HepG2 (cell line): ENCODE results near the gene RTP2. TPM values are rescaled to one million over a fixed set of nuclear protein-coding genes. Genes with fewer than 3 reads are reported as not detected.

Experiments used
- ATAC-seq: fragments of 200-7000 bp; cut with Tn5 transposase; 3 replicates; pipeline ENCODE4 v1.9.1; 2020; ENCODE audit warnings: mild to moderate bottlenecking, moderate library complexity
- BruUV-seq: library from RNA; stranded (reverse); fragments of 400-500 nt; replicated peaks from 2 replicates; lab custom pipeline; 2021; lab: Mats Ljungman, UMichigan
- CTCF ChIA-PET: fragments of 300-600 bp; formaldehyde crosslinking; extraction: SDS; loops from one replicate; lab custom pipeline; 2021; ENCODE audit warnings: low total read pairs, inconsistent platforms, low intra/inter-chr PET ratio; lab: Yijun Ruan, JAX
- POLR2A ChIA-PET: fragments of 350-600 bp; sonication (Branson Sonifier 250); formaldehyde crosslinking; loops from one replicate; lab custom pipeline; 2020; ENCODE audit warnings: antibody characterized with exemption, inconsistent platforms; lab: Yijun Ruan, JAX
- DNase-seq: peaks from one replicate; pipeline ENCODE4 v3.0.0-alpha.2; 2015; ENCODE audit warnings: low spot score
- FAIRE-seq: peaks from 3 replicates; lab custom pipeline; 2011; peaks lifted over from hg19 to GRCh38; lab: Jason Lieb, UNC
- H2AFZ ChIP-seq: one replicate; pipeline ENCODE4 v1.6.1; 2011; ENCODE audit warnings: low read length, inconsistent platforms
- H3K27ac ChIP-seq: fragments of 300-600 bp; 3 replicates; pipeline ENCODE4 v1.8.0; 2011; ENCODE audit warnings: mixed run types, mild to moderate bottlenecking, mixed read lengths, low read length, inconsistent platforms; ENCODE audit not compliant: insufficient read depth; ENCODE audit errors: extremely low read length
- H3K27me3 ChIP-seq, 2 experiments: fragments of 200-600 bp in 1 of 2; 2 replicates in 1 of 2; 3 replicates in 1 of 2; pipeline versions ENCODE4 v1.6.0 to v1.8.0; 2011; ENCODE audit warnings: low read length in 2 of 2, mild to moderate bottlenecking in 2 of 2, moderate library complexity in 2 of 2, inconsistent platforms in 1 of 2; ENCODE audit not compliant: insufficient read depth in 2 of 2, control insufficient read depth in 1 of 2
- H3K36me3 ChIP-seq, 2 experiments: fragments of 200-600 bp in 1 of 2; replicated peaks in 1 of 2; 2 replicates in 1 of 2; 3 replicates in 1 of 2; pipeline versions ENCODE4 v1.5.1 to v1.8.0; 2011; ENCODE audit warnings: low read length in 2 of 2, inconsistent platforms in 1 of 2; ENCODE audit not compliant: insufficient read depth in 2 of 2, control insufficient read depth in 1 of 2
- H3K4me1 ChIP-seq: 2 replicates; pipeline ENCODE4 v1.5.1; 2012; ENCODE audit warnings: low read length, inconsistent platforms; ENCODE audit not compliant: insufficient read depth
- H3K4me2 ChIP-seq: 2 replicates; pipeline ENCODE4 v1.6.0; 2011; ENCODE audit warnings: low read depth, low read length, inconsistent platforms
- H3K4me3 ChIP-seq, 3 experiments: fragments of 200-600 bp in 1 of 3; sonication (generic), shearing (Covaris generic) in 1 of 3; replicated peaks in 1 of 3; 2 replicates each; pipeline ENCODE4 v1.5.1; 2011 to 2016; ENCODE audit warnings: low read length in 3 of 3, inconsistent platforms in 2 of 3, low read depth in 2 of 3, mild to moderate bottlenecking in 2 of 3, control low read depth in 1 of 3, mixed read lengths in 1 of 3; ENCODE audit not compliant: insufficient read depth in 1 of 3
- H3K79me2 ChIP-seq: one replicate; pipeline ENCODE4 v1.6.1; 2011; ENCODE audit warnings: low read length, inconsistent platforms; ENCODE audit not compliant: insufficient read depth
- H3K9ac ChIP-seq: 2 replicates; pipeline ENCODE4 v1.6.0; 2011; ENCODE audit warnings: mild to moderate bottlenecking, low read depth, low read length, inconsistent platforms; ENCODE audit not compliant: insufficient read depth
- H3K9me3 ChIP-seq: 2 replicates; pipeline ENCODE4 v1.5.1; 2012; ENCODE audit warnings: mild to moderate bottlenecking, low read length
- H4K20me1 ChIP-seq: 2 replicates; pipeline ENCODE4 v1.6.0; 2011; ENCODE audit warnings: inconsistent platforms, mild to moderate bottlenecking, low read length, moderate library complexity; ENCODE audit not compliant: insufficient read depth
- DPF2 ChIP-seq: sonication (generic); formaldehyde crosslinking; IDR thresholded peaks from 2 replicates; pipeline ENCODE4 v1.4.0; 2020; ENCODE audit warnings: mild to moderate bottlenecking, low read depth, missing genetic modification reagents, borderline replicate concordance
- KLF11 ChIP-seq: IDR thresholded peaks from 2 replicates; pipeline ENCODE4 v1.6.1; 2016; ENCODE audit warnings: missing compliant biosample characterization
- MTF1 ChIP-seq: sonication (generic); formaldehyde crosslinking; IDR thresholded peaks from 2 replicates; pipeline ENCODE4 v1.5.0; 2020; ENCODE audit warnings: missing genetic modification reagents
- NR2F2 ChIP-seq: IDR thresholded peaks from 2 replicates; pipeline ENCODE4 v1.6.1; 2012; ENCODE audit warnings: low read depth, inconsistent platforms, borderline replicate concordance
- PRPF4 ChIP-seq: fragments of 200-400 bp; formaldehyde crosslinking; IDR thresholded peaks from 2 replicates; pipeline ENCODE4 v1.6.1; 2016; ENCODE audit warnings: low read length, low read depth; ENCODE audit not compliant: poor library complexity, severe bottlenecking
- RXRA ChIP-seq: sonication (generic); formaldehyde crosslinking; IDR thresholded peaks from 2 replicates; pipeline ENCODE4 v1.5.1; 2020; ENCODE audit warnings: missing genetic modification reagents
- ZFP82 ChIP-seq: sonication (generic); formaldehyde crosslinking; IDR thresholded peaks from 2 replicates; pipeline ENCODE4 v1.5.1; 2020; ENCODE audit warnings: mild to moderate bottlenecking, missing genetic modification reagents, borderline replicate concordance
- ZNF180 ChIP-seq: sonication (generic); formaldehyde crosslinking; IDR thresholded peaks from 2 replicates; pipeline ENCODE4 v1.4.0; 2020; ENCODE audit warnings: low read depth, missing genetic modification reagents, borderline replicate concordance
- ZNF598 ChIP-seq: sonication (generic); formaldehyde crosslinking; IDR thresholded peaks from 2 replicates; pipeline ENCODE4 v1.5.1; 2020; ENCODE audit warnings: mild to moderate bottlenecking, missing genetic modification reagents, borderline replicate concordance
- ZNF615 ChIP-seq: sonication (generic); formaldehyde crosslinking; IDR thresholded peaks from 2 replicates; pipeline ENCODE4 v1.5.0; 2020; ENCODE audit warnings: mild to moderate bottlenecking, missing genetic modification reagents, borderline replicate concordance
- WGBS: methylation state at CpG from one replicate; pipeline ENCODE4 v1.1.6; 2017; ENCODE audit warnings: low lambda C conversion rate; 5-methylcytosine and 5-hydroxymethylcytosine counted together
- in situ Hi-C: cut with HindIII; loops from 2 replicates; pipeline ENCODE4 v1.10.0; 2017; ENCODE audit warnings: low pct_unique_long_range_greater_than_20kb; ENCODE audit not compliant: extremely low pct_ligation_motif_present
- intact Hi-C: fragments of 100-400 bp; cut with micrococcal nuclease; formaldehyde crosslinking; loops from one replicate; pipeline ENCODE4 v1.10.0; 2022; ENCODE audit not compliant: unreplicated experiment
- polyA plus RNA-seq, 8 experiments: library from polyadenylated mRNA; depleted of rRNA in 3 of 8; stranded (reverse) in 7 of 8; unstranded in 1 of 8; fragments of >200 nt; fragmentation: Illumina TruSeq in 4 of 8; extraction: Trizol in 4 of 8; gene quantifications; 2 replicates each; pipeline versions ENCODE4 v1.2.1 to v1.2.3, GENCODE V29; 2011 to 2016; ENCODE audit warnings: low read depth in 4 of 8, missing spikeins in 1 of 8, mixed read lengths in 1 of 8; ENCODE audit not compliant: insufficient read depth in 1 of 8
- total RNA-seq, 5 experiments: library from RNA; depleted of rRNA; stranded (reverse); fragments of >200 nt; fragmentation: Illumina TruSeq; extraction: Trizol; gene quantifications; 2 replicates each; pipeline ENCODE4 v1.2.3, GENCODE V29; 2016; ENCODE audit warnings: low read depth in 1 of 5
- TF ChIP-seq, protein P1 (sequence below): sonication (generic); formaldehyde crosslinking; IDR thresholded peaks from 2 replicates; pipeline ENCODE4 v1.4.0; 2020; ENCODE audit warnings: missing genetic modification reagents
- TF ChIP-seq, protein P2 (sequence below): IDR thresholded peaks from 2 replicates; pipeline ENCODE4 v1.6.1; 2018; ENCODE audit warnings: missing genetic modification reagents, mild to moderate bottlenecking, missing compliant biosample characterization
- TF ChIP-seq, protein P3 (sequence below): sonication (generic); formaldehyde crosslinking; IDR thresholded peaks from 2 replicates; pipeline ENCODE4 v1.4.0; 2020; ENCODE audit warnings: missing genetic modification reagents
- TF ChIP-seq, protein P4 (sequence below): IDR thresholded peaks from 2 replicates; pipeline ENCODE4 v1.6.1; 2016; ENCODE audit warnings: low read depth, control low read depth

The RTP2 gene
- total and polyA plus RNA-seq, 2 of the 13 experiments (the other 11 are each of a cell fraction or from before 2014, with no cell fraction given) = not detected

DNA sequence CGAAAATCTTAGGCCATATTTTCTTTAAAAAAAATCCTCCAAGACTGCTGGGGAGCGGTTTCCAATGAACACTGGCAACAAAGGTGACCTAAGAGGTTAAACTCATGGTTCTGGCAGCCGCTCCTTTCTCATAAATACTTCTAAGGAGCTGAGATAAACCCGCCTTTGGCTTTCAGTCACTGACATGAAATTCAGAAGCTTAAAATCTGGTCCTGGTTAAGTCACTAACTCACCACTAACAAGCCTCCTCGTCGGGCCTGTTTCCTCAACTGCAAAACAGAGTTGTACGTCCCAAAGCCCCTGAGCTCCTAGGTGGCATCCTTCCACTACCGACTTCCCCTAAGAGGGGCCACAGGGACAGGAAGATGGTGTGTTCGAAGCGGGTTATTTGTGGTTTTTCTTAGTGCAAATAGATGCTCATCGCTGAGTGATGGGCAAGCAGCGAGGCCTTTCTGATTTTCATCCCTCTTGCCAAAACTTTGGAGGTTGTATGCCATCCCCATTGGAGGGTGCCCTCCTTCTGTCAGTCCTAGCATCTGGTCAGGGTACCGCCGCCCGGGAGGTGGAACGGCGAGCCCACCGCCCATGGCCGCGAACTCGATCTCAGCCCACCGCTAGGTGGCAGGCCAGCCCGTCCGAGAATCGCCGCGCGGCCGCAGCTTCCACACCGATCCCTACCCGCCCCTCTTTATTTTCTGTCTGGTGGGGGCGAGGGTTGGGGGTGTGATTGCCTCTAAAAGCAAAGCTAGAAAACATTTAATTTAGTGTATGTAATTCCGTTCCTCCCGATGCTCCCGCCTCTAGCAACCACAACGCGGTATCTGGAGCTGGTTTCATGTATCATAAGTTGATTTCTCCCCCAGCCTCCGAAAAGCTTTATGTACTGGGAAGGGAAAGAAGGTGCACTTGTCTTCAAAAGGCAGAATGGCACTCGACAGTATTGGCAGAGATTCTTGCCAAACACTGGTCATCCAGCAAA is 38.4 kb upstream of the RTP2 start:
- ChIA-PET POLR2A (interaction anchor here (1.0 to 5.7 kb wide), 13 partner anchors 10 to 1214 kb away, joined by 3 to 31 read pairs (median 6); partner anchors contain the start of gene LPP), CTCF (interaction anchor here (0.6 to 3.5 kb wide), 5 partner anchors 272 to 1216 kb away, joined by 3 to 16 read pairs (median 8); no protein-coding TSS in a partner anchor)
- peak overlapping the region; percentile 95 for H3K4me2 ChIP-seq
- H3K4me1 ChIP-seq = peaks cover 50% of the 10 kb centered on the region
- no peak overlapping the region for H2AFZ ChIP-seq
- in situ Hi-C loops = loop anchor here (5.0 to 25.0 kb wide), 9 partner anchors 264 to 1404 kb away; no protein-coding TSS in a partner anchor
- no TSS peak for BruUV-seq
- DNase-seq (no peak), ATAC-seq (peak; percentile 39), FAIRE-seq (no peak)
- intact Hi-C loops = loop anchor here (1.0 to 10.0 kb wide), 6 partner anchors 432 to 1492 kb away; no protein-coding TSS in a partner anchor
- 5% methylated on average over 18 of the region's 39 CpGs for WGBS
- no peaks in the 10 kb centered on the region; a peak in 2 of 5 replicates for H3K36me3 ChIP-seq
- H3K9me3 ChIP-seq = no peaks in the 10 kb centered on the region
- H3K79me2 ChIP-seq = peaks cover 96% of the 10 kb centered on the region
- peaks cover 0 to 5% of the 10 kb centered on the region in 2 experiments; a peak in 1 of 5 replicates for H3K27me3 ChIP-seq
- peak overlapping the region; percentile 100 for H3K27ac ChIP-seq
- peak overlapping the region; percentile 98 to 100 (median 99) for H3K4me3 ChIP-seq
- peak overlapping the region; percentile 99 for H3K9ac ChIP-seq
- H4K20me1 ChIP-seq = peaks cover 85% of the 10 kb centered on the region
- TF ChIP-seq ZFP82 (CRISPR knock-in tag) = no peak
- no peak for TF ChIP-seq ZNF180 (CRISPR knock-in tag)
- TF ChIP-seq PRPF4 = no peak
- TF ChIP-seq, protein P1, sequence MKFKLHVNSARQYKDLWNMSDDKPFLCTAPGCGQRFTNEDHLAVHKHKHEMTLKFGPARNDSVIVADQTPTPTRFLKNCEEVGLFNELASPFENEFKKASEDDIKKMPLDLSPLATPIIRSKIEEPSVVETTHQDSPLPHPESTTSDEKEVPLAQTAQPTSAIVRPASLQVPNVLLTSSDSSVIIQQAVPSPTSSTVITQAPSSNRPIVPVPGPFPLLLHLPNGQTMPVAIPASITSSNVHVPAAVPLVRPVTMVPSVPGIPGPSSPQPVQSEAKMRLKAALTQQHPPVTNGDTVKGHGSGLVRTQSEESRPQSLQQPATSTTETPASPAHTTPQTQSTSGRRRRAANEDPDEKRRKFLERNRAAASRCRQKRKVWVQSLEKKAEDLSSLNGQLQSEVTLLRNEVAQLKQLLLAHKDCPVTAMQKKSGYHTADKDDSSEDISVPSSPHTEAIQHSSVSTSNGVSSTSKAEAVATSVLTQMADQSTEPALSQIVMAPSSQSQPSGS (CRISPR knock-in tag) = no peak
- TF ChIP-seq RXRA (CRISPR knock-in tag) = peak; percentile 37; the same call in 1 of the 2 replicates
- no peak for TF ChIP-seq DPF2 (CRISPR knock-in tag)
- TF ChIP-seq, protein P2, sequence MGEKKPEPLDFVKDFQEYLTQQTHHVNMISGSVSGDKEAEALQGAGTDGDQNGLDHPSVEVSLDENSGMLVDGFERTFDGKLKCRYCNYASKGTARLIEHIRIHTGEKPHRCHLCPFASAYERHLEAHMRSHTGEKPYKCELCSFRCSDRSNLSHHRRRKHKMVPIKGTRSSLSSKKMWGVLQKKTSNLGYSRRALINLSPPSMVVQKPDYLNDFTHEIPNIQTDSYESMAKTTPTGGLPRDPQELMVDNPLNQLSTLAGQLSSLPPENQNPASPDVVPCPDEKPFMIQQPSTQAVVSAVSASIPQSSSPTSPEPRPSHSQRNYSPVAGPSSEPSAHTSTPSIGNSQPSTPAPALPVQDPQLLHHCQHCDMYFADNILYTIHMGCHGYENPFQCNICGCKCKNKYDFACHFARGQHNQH (CRISPR knock-in tag) = peak; percentile 48; the same call in 1 of the 2 replicates
- no peak for TF ChIP-seq MTF1 (CRISPR knock-in tag)
- no peak for TF ChIP-seq ZNF615 (CRISPR knock-in tag)
- 0 out of 2 replicates have a peak, but pooled peaks have one; percentile 2 for TF ChIP-seq KLF11 (CRISPR knock-in tag)
- TF ChIP-seq NR2F2 = no peak
- TF ChIP-seq ZNF598 (CRISPR knock-in tag) = no peak
- TF ChIP-seq, protein P3, sequence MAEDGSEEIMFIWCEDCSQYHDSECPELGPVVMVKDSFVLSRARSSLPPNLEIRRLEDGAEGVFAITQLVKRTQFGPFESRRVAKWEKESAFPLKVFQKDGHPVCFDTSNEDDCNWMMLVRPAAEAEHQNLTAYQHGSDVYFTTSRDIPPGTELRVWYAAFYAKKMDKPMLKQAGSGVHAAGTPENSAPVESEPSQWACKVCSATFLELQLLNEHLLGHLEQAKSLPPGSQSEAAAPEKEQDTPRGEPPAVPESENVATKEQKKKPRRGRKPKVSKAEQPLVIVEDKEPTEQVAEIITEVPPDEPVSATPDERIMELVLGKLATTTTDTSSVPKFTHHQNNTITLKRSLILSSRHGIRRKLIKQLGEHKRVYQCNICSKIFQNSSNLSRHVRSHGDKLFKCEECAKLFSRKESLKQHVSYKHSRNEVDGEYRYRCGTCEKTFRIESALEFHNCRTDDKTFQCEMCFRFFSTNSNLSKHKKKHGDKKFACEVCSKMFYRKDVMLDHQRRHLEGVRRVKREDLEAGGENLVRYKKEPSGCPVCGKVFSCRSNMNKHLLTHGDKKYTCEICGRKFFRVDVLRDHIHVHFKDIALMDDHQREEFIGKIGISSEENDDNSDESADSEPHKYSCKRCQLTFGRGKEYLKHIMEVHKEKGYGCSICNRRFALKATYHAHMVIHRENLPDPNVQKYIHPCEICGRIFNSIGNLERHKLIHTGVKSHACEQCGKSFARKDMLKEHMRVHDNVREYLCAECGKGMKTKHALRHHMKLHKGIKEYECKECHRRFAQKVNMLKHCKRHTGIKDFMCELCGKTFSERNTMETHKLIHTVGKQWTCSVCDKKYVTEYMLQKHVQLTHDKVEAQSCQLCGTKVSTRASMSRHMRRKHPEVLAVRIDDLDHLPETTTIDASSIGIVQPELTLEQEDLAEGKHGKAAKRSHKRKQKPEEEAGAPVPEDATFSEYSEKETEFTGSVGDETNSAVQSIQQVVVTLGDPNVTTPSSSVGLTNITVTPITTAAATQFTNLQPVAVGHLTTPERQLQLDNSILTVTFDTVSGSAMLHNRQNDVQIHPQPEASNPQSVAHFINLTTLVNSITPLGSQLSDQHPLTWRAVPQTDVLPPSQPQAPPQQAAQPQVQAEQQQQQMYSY = no peak
- TF ChIP-seq, protein P4, sequence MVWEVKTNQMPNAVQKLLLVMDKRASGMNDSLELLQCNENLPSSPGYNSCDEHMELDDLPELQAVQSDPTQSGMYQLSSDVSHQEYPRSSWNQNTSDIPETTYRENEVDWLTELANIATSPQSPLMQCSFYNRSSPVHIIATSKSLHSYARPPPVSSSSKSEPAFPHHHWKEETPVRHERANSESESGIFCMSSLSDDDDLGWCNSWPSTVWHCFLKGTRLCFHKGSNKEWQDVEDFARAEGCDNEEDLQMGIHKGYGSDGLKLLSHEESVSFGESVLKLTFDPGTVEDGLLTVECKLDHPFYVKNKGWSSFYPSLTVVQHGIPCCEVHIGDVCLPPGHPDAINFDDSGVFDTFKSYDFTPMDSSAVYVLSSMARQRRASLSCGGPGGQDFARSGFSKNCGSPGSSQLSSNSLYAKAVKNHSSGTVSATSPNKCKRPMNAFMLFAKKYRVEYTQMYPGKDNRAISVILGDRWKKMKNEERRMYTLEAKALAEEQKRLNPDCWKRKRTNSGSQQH (CRISPR knock-in tag) = 0 out of 2 replicates have a peak, but pooled peaks have one; percentile 25
